ENCODE measurements around the gene TRIM7. TPM values are rescaled to one million over a fixed set of nuclear protein-coding genes. Genes with fewer than 3 reads are reported as not detected.
"Not testable (repeated sequence)": the region's sequence is repeated elsewhere in the genome, so short reads cannot be mapped to it uniquely, and the experiment has no call there.

Gene TRIM7
- total RNA-seq, 2 experiments from 2014 or later, result 1.1 to 3.0 TPM

GRCh38 chr5:181218795-181219124 lies 13.8 kb upstream of the TRIM7 start:
- no peak for TF ChIP-seq CTCF (IDR thresholded peaks at IDR 0.05)
- ChIA-PET CTCF (no interaction called here), POLR2A (no interaction called here)
- Mint-ChIP-seq H3K4me3 (peak overlapping the region; percentile 87), H3K27me3 (peaks cover 5% of the 10 kb centered on the region), H3K9me3 (no peaks in the 10 kb centered on the region), H3K4me1 (ENCODE audit: low read depth) (peaks cover 46% of the 10 kb centered on the region), H3K36me3 (ENCODE audit: low read depth) (peaks cover 9% of the 10 kb centered on the region), H3K27ac (peak overlapping the region; percentile 84)
- DNase-seq (no peak), ATAC-seq (no peak)
- intact Hi-C loops (cut with micrococcal nuclease), result loop anchor here (1.0 kb wide), 1 partner anchor 11 kb away; no protein-coding TSS in a partner anchor

DNA sequence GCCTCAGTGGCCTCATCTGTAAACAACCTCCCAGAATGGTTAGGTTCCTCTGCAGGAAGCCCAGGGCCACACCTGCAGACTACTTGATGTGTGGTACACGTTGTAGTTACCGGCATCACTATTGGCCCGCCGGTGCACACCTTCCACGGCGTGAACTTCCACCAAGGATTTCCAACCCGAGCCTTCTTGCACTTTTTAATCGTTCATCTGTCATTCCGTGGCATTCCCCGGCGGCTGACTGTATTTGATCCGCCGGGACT lies 12.7 kb upstream of the TRIM7 start:
- peak overlapping the region; percentile 87 for H3K4me3 Mint-ChIP-seq
- ATAC-seq, result peak; percentile 5
- ChIA-PET POLR2A (interaction anchor here (0.6 to 2.4 kb wide), 5 partner anchors 11 to 59 kb away, joined by 3 to 18 read pairs (median 3); no protein-coding TSS in a partner anchor), CTCF (no interaction called here)
- peaks cover 5% of the 10 kb centered on the region for H3K27me3 Mint-ChIP-seq
- H3K27ac Mint-ChIP-seq, result peak overlapping the region; percentile 84
- DNase-seq, result peak; percentile 55
- peaks cover 46% of the 10 kb centered on the region for H3K4me1 Mint-ChIP-seq (ENCODE audit: low read depth)
- TF ChIP-seq CTCF (IDR thresholded peaks at IDR 0.05), result peak; percentile 3
- peaks cover 7% of the 10 kb centered on the region for H3K36me3 Mint-ChIP-seq (ENCODE audit: low read depth)
- H3K9me3 Mint-ChIP-seq, result no peaks in the 10 kb centered on the region
- intact Hi-C loops (cut with micrococcal nuclease), result loop anchor here (1.0 kb wide), 1 partner anchor 10 kb away; no protein-coding TSS in a partner anchor

- H3K36me3 Mint-ChIP-seq (ENCODE audit: low read depth), result peaks cover 6% of the 10 kb centered on the region
- CTCF ChIA-PET, result no interaction called here
- ATAC-seq, result peak; percentile 4
These were observed 12.3 kb upstream of the TRIM7 start for GRCh38 chr5:181217111-181217802.

GRCh38 chr5:181215997-181216989 lies 11.3 kb upstream of the TRIM7 start:
- TF ChIP-seq CTCF (IDR thresholded peaks at IDR 0.05), result no peak

More at GRCh38 chr5:181217111-181217802, 12.3 kb upstream of the TRIM7 start:
- DNase-seq, result peak; percentile 85
- Mint-ChIP-seq H3K27me3 (peaks cover 5% of the 10 kb centered on the region), H3K4me3 (peak overlapping the region; percentile 87), H3K9me3 (no peaks in the 10 kb centered on the region), H3K4me1 (ENCODE audit: low read depth) (peaks cover 46% of the 10 kb centered on the region), H3K27ac (peak overlapping the region; percentile 84)
- POLR2A ChIA-PET, result interaction anchor here (0.6 to 2.4 kb wide), 7 partner anchors 10 to 59 kb away, joined by 3 to 18 read pairs (median 3); no protein-coding TSS in a partner anchor
- TF ChIP-seq CTCF (IDR thresholded peaks at IDR 0.05), result peak; percentile 13
- intact Hi-C loops (cut with micrococcal nuclease), result no loop called here

DNA sequence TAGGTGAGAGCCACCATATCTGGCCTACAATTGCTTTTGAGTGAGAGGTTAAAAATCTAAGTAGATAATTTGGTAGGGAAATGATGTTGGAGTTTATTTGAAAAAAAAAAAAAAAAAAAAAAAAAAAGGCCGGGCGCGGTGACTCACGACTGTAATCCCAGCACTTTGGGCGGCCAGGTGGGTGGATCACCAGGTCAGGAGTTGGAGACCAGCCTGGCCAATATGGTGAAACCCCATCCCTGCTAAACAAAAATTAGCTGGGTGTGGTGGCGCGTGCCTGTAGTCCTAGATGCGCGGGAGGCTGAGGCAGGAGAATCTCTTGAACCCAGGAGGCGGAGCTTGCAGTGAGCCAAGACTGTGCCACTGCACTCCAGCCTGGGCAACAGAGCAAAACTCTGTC lies 9.3 kb upstream of the TRIM7 start:
- CTCF ChIA-PET; H3K27ac Mint-ChIP-seq; H3K4me3 Mint-ChIP-seq; H3K36me3 Mint-ChIP-seq (ENCODE audit: low read depth); H3K9me3 Mint-ChIP-seq; H3K27me3 Mint-ChIP-seq; ATAC-seq; DNase-seq; intact Hi-C loops (cut with micrococcal nuclease): not testable (repeated sequence)
- peaks cover 27% of the 10 kb centered on the region for H3K4me1 Mint-ChIP-seq (ENCODE audit: low read depth)
- POLR2A ChIA-PET, result interaction anchor here (0.9 to 1.4 kb wide), 2 partner anchors 23 to 25 kb away, joined by 3 to 4 read pairs; no protein-coding TSS in a partner anchor

More at GRCh38 chr5:181215997-181216989, 11.3 kb upstream of the TRIM7 start:
- H3K4me3 Mint-ChIP-seq, result peak overlapping the region; percentile 87
- peaks cover 3% of the 10 kb centered on the region for H3K36me3 Mint-ChIP-seq (ENCODE audit: low read depth)
- intact Hi-C loops (cut with micrococcal nuclease), result no loop called here
- DNase-seq, result peak; percentile 58
- POLR2A ChIA-PET, result interaction anchor here (0.7 to 2.4 kb wide), 7 partner anchors 9 to 29 kb away, joined by 3 to 18 read pairs (median 3); no protein-coding TSS in a partner anchor
- CTCF ChIA-PET, result interaction anchor here (1.0 kb wide), 2 partner anchors 9 to 27 kb away, joined by 4 to 7 read pairs; no protein-coding TSS in a partner anchor
- no peaks in the 10 kb centered on the region for H3K27me3 Mint-ChIP-seq
- H3K27ac Mint-ChIP-seq, result peak overlapping the region; percentile 73
- no peaks in the 10 kb centered on the region for H3K9me3 Mint-ChIP-seq
- H3K4me1 Mint-ChIP-seq (ENCODE audit: low read depth), result peaks cover 38% of the 10 kb centered on the region
- peak; percentile 5 for ATAC-seq

Data from activated CD8-positive, alpha-beta T cell treated with anti-CD3 and anti-CD28 coated beads for 36 hours (primary cell).